GM19043 (cell line): Measurements from ENCODE around the gene USP27X.
A peak's percentile ranks its signal among the peaks of the same experiment; 100 is the strongest.

Source experiments
- ATAC-seq: cut with Tn5 transposase; IDR thresholded peaks from one replicate; pipeline ENCODE4 v1.9.1; 2021; ENCODE audit warnings: low read depth; ENCODE audit not compliant: unreplicated experiment

Gene USP27X

GRCh38 chrX:49878834-49879655 lies at the start of gene USP27X:
TSS of gene USP27X (plus strand) at chrX:49879484. CDS start at chrX:49880308, 824 bp downstream.
- ATAC-seq: peak; percentile 89

- ATAC-seq: no peak
These were observed 40.9 kb upstream of the USP27X start for GRCh38 chrX:49838374-49838773.

GRCh38 chrX:49840679-49841078 lies 38.6 kb upstream of the USP27X start:
- no peak for ATAC-seq

- no peak for ATAC-seq
These were observed 36.7 kb upstream of the USP27X start for GRCh38 chrX:49842621-49843020.

GRCh38 chrX:49844611-49845010 lies 34.7 kb upstream of the USP27X start:
- no peak for ATAC-seq

- ATAC-seq: no peak
These were observed 33.4 kb upstream of the USP27X start for GRCh38 chrX:49845701-49846403.

- ATAC-seq: no peak
These were observed 32.8 kb upstream of the USP27X start for GRCh38 chrX:49846522-49846921.

- no peak for ATAC-seq
These were observed 31.0 kb upstream of the USP27X start for GRCh38 chrX:49848275-49848674.

GRCh38 chrX:49850028-49850427 lies 29.3 kb upstream of the USP27X start:
- no peak for ATAC-seq

- no peak for ATAC-seq
These were observed 25.6 kb upstream of the USP27X start for GRCh38 chrX:49853661-49854060.

GRCh38 chrX:49856819-49857218 lies 22.5 kb upstream of the USP27X start:
- ATAC-seq: no peak

GRCh38 chrX:49858341-49858740 lies 20.9 kb upstream of the USP27X start:
- no peak for ATAC-seq

- ATAC-seq: no peak
These were observed 19.8 kb upstream of the USP27X start for GRCh38 chrX:49859491-49859890.

GRCh38 chrX:49860867-49861535 lies 18.3 kb upstream of the USP27X start:
- ATAC-seq: no peak

GRCh38 chrX:49862093-49862492 lies 17.2 kb upstream of the USP27X start:
- ATAC-seq: no peak

- ATAC-seq: no peak
These were observed 10.5 kb upstream of the USP27X start for GRCh38 chrX:49868739-49869138.

- no peak for ATAC-seq
These were observed 2.5 kb upstream of the USP27X start for GRCh38 chrX:49876750-49877149.

GRCh38 chrX:49877397-49878101 lies 1.7 kb upstream of the USP27X start:
- ATAC-seq: no peak

GRCh38 chrX:49878128-49878833 lies 1.0 kb upstream of the USP27X start:
- ATAC-seq: no peak

GRCh38 chrX:49879656-49880277 lies 483 bp downstream of the USP27X start:
- ATAC-seq: peak; percentile 8
